ENCODE measurements around the gene C15orf39. TPM values are rescaled to one million over a fixed set of nuclear protein-coding genes. Genes with fewer than 3 reads are reported as not detected.

Gene C15orf39
- total and polyA plus RNA-seq, 9 of the 15 experiments (the other 6 are each of a cell fraction or from before 2014, with no cell fraction given), result 0.31 to 29.8 (median 4.4) TPM

DNA sequence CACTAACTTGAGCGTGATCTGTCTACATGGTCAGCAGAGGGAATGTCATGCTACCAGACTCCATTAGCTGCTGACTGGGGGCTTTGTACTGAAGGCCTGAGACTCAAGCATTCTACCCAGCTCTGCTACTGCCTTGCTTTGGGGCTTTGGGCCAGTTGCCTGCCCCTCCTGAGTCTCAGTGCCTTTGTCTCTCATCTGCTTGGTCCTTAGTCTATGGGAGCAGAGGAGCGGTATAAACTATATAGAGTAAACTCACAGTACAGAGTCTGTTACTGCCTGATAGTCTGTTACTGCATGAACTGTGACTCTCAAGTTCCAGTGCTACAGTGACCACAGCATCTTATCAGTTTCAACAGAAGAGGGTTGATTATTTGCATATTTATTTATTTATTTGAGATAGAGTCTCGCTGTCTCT, 38.5 kb upstream of the C15orf39 start (continued):
- TF ChIP-seq, protein P1, sequence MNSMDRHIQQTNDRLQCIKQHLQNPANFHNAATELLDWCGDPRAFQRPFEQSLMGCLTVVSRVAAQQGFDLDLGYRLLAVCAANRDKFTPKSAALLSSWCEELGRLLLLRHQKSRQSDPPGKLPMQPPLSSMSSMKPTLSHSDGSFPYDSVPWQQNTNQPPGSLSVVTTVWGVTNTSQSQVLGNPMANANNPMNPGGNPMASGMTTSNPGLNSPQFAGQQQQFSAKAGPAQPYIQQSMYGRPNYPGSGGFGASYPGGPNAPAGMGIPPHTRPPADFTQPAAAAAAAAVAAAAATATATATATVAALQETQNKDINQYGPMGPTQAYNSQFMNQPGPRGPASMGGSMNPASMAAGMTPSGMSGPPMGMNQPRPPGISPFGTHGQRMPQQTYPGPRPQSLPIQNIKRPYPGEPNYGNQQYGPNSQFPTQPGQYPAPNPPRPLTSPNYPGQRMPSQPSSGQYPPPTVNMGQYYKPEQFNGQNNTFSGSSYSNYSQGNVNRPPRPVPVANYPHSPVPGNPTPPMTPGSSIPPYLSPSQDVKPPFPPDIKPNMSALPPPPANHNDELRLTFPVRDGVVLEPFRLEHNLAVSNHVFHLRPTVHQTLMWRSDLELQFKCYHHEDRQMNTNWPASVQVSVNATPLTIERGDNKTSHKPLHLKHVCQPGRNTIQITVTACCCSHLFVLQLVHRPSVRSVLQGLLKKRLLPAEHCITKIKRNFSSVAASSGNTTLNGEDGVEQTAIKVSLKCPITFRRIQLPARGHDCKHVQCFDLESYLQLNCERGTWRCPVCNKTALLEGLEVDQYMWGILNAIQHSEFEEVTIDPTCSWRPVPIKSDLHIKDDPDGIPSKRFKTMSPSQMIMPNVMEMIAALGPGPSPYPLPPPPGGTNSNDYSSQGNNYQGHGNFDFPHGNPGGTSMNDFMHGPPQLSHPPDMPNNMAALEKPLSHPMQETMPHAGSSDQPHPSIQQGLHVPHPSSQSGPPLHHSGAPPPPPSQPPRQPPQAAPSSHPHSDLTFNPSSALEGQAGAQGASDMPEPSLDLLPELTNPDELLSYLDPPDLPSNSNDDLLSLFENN (IDR thresholded peaks at IDR 0.05; ENCODE audit: low read depth in 2 of 2, low read length in 2 of 2), result peak in 1 of 2 experiments; percentile 88; a peak in 2 of 4 replicates
- TF ChIP-seq HLTF (IDR thresholded peaks at IDR 0.05) (0 out of 2 replicates have a peak, but pooled peaks have one; percentile 26), CC2D1A (IDR thresholded peaks at IDR 0.05) (peak; percentile 78; the same call in 1 of the 2 replicates), DACH1 (IDR thresholded peaks at IDR 0.05; ENCODE audit: partially characterized antibody) (peak; percentile 59), ARID1B (IDR thresholded peaks at IDR 0.05) (peak; percentile 98), NR2F6 (CRISPR knock-in tag; IDR thresholded peaks at IDR 0.05) (no peak), CBFA2T3 (IDR thresholded peaks at IDR 0.05) (peak; percentile 96), LCOR (CRISPR knock-in tag; IDR thresholded peaks at IDR 0.05) (peak; percentile 60; the same call in 1 of the 2 replicates), KLF16 (IDR thresholded peaks at IDR 0.05) (peak; percentile 86), HNRNPUL1 (IDR thresholded peaks at IDR 0.05; ENCODE audit: low read length) (no peak), NCOA1 (IDR thresholded peaks at IDR 0.05; ENCODE audit: low read depth) (peak; percentile 70; the same call in 1 of the 2 replicates), ARID2 (IDR thresholded peaks at IDR 0.05) (no peak), TEAD1 (CRISPR knock-in tag; IDR thresholded peaks at IDR 0.05) (0 out of 4 replicates have a peak, but pooled peaks of 1 of the 2 experiments have one; percentile 11), TRIM28 (IDR thresholded peaks at IDR 0.05) (0 out of 2 replicates have a peak, but pooled peaks have one; percentile 34)
- TF ChIP-seq, protein P2, sequence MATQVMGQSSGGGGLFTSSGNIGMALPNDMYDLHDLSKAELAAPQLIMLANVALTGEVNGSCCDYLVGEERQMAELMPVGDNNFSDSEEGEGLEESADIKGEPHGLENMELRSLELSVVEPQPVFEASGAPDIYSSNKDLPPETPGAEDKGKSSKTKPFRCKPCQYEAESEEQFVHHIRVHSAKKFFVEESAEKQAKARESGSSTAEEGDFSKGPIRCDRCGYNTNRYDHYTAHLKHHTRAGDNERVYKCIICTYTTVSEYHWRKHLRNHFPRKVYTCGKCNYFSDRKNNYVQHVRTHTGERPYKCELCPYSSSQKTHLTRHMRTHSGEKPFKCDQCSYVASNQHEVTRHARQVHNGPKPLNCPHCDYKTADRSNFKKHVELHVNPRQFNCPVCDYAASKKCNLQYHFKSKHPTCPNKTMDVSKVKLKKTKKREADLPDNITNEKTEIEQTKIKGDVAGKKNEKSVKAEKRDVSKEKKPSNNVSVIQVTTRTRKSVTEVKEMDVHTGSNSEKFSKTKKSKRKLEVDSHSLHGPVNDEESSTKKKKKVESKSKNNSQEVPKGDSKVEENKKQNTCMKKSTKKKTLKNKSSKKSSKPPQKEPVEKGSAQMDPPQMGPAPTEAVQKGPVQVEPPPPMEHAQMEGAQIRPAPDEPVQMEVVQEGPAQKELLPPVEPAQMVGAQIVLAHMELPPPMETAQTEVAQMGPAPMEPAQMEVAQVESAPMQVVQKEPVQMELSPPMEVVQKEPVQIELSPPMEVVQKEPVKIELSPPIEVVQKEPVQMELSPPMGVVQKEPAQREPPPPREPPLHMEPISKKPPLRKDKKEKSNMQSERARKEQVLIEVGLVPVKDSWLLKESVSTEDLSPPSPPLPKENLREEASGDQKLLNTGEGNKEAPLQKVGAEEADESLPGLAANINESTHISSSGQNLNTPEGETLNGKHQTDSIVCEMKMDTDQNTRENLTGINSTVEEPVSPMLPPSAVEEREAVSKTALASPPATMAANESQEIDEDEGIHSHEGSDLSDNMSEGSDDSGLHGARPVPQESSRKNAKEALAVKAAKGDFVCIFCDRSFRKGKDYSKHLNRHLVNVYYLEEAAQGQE (IDR thresholded peaks at IDR 0.05; ENCODE audit: borderline replicate concordance), result peak; percentile 21; the same call in 1 of the 2 replicates
- TF ChIP-seq, protein P2 (CRISPR knock-in tag; IDR thresholded peaks at IDR 0.05; ENCODE audit: low read depth), result no peak
- TF ChIP-seq, protein P3, sequence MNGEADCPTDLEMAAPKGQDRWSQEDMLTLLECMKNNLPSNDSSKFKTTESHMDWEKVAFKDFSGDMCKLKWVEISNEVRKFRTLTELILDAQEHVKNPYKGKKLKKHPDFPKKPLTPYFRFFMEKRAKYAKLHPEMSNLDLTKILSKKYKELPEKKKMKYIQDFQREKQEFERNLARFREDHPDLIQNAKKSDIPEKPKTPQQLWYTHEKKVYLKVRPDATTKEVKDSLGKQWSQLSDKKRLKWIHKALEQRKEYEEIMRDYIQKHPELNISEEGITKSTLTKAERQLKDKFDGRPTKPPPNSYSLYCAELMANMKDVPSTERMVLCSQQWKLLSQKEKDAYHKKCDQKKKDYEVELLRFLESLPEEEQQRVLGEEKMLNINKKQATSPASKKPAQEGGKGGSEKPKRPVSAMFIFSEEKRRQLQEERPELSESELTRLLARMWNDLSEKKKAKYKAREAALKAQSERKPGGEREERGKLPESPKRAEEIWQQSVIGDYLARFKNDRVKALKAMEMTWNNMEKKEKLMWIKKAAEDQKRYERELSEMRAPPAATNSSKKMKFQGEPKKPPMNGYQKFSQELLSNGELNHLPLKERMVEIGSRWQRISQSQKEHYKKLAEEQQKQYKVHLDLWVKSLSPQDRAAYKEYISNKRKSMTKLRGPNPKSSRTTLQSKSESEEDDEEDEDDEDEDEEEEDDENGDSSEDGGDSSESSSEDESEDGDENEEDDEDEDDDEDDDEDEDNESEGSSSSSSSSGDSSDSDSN (IDR thresholded peaks at IDR 0.05; ENCODE audit: borderline replicate concordance in 1 of 2, low read depth in 2 of 2, low read length in 2 of 2), result no peak
